HAP-1 (cell line): Measurements from ENCODE around the gene SEC16A.

ENCODE experiments used
- DNase-seq, 2 experiments: peaks; one replicate each; pipeline ENCODE4 v3.0.0-alpha.2; 2016 to 2020; ENCODE audit warnings: low spot score in 2 of 2
- H3K27me3 ChIP-seq: fragments of 250-450 bp; sonication (Bioruptor Pico); 2 replicates; pipeline ENCODE4 v1.5.1; 2020; ENCODE audit warnings: low read depth, mild to moderate bottlenecking, moderate library complexity
- H3K36me3 ChIP-seq: fragments of 250-450 bp; sonication (Bioruptor Pico); replicated peaks from 2 replicates; pipeline ENCODE4 v1.5.1; 2020; ENCODE audit warnings: mild to moderate bottlenecking
- H3K4me1 ChIP-seq: fragments of 250-450 bp; sonication (Bioruptor Pico); 2 replicates; pipeline ENCODE4 v1.5.1; 2020; ENCODE audit warnings: mild to moderate bottlenecking
- H3K4me3 ChIP-seq: fragments of 250-450 bp; sonication (Bioruptor Pico); 2 replicates; pipeline ENCODE4 v1.5.1; 2020; ENCODE audit warnings: mild to moderate bottlenecking, moderate library complexity
- H3K9me3 ChIP-seq: fragments of 250-450 bp; sonication (Bioruptor Pico); 2 replicates; pipeline ENCODE4 v1.5.1; 2020; ENCODE audit warnings: mild to moderate bottlenecking, moderate library complexity
- in situ Hi-C: fragments of 300-500 bp; cut with MboI; formaldehyde crosslinking; loops from 3 replicates; pipeline ENCODE4 v1.14.3; 2020; ENCODE audit warnings: low sequenced_read_pairs, inconsistent platforms, mixed read lengths

The SEC16A gene

GRCh38 chr9:136488247-136489214 is 5.7 kb upstream of the SEC16A start:
- H3K9me3 ChIP-seq = no peaks in the 10 kb centered on the region
- no peaks in the 10 kb centered on the region for H3K36me3 ChIP-seq
- in situ Hi-C loops = no loop called here
- 0 out of 2 replicates have a peak, but pooled peaks cover 5% of the 10 kb centered on the region for H3K4me1 ChIP-seq
- no peak overlapping the region for H3K4me3 ChIP-seq
- H3K27me3 ChIP-seq = no peaks in the 10 kb centered on the region
- DNase-seq = peak in 1 of 2 experiments; percentile 82

- no peaks in the 10 kb centered on the region for H3K27me3 ChIP-seq
- H3K4me3 ChIP-seq = no peak overlapping the region
- no peaks in the 10 kb centered on the region for H3K9me3 ChIP-seq
- in situ Hi-C loops = no loop called here
- H3K4me1 ChIP-seq = 0 out of 2 replicates have a peak, but pooled peaks cover 5% of the 10 kb centered on the region
- H3K36me3 ChIP-seq = peaks cover 1% of the 10 kb centered on the region
- DNase-seq = no peak
Observed at GRCh38 chr9:136487672-136488071, 4.8 kb upstream of the SEC16A start.

GRCh38 chr9:136486823-136487620 is 4.2 kb upstream of the SEC16A start:
- Histone ChIP-seq H3K4me1 (peaks cover 5% of the 10 kb centered on the region; the same call in 1 of the 2 replicates), H3K27me3 (no peaks in the 10 kb centered on the region), H3K9me3 (no peaks in the 10 kb centered on the region), H3K4me3 (no peak overlapping the region), H3K36me3 (peaks cover 5% of the 10 kb centered on the region)
- in situ Hi-C loops = no loop called here
- no peak for DNase-seq

- peaks cover 12% of the 10 kb centered on the region; the same call in 1 of the 2 replicates for H3K4me1 ChIP-seq
- H3K27me3 ChIP-seq = no peaks in the 10 kb centered on the region
- H3K4me3 ChIP-seq = no peak overlapping the region
- in situ Hi-C loops = no loop called here
- no peaks in the 10 kb centered on the region for H3K9me3 ChIP-seq
- DNase-seq = no peak
- peaks cover 5% of the 10 kb centered on the region for H3K36me3 ChIP-seq
Observed at GRCh38 chr9:136486131-136486530, 3.3 kb upstream of the SEC16A start.

GRCh38 chr9:136485049-136486045 is 2.5 kb upstream of the SEC16A start:
- DNase-seq = peak; percentile 75 to 91
- in situ Hi-C loops = no loop called here
- H3K36me3 ChIP-seq = peaks cover 5% of the 10 kb centered on the region

GRCh38 chr9:136484153-136485048 is 1.6 kb upstream of the SEC16A start:
- H3K27me3 ChIP-seq = no peaks in the 10 kb centered on the region
- H3K4me3 ChIP-seq = peak overlapping the region; percentile 54
- in situ Hi-C loops = no loop called here
- DNase-seq = no peak
- no peaks in the 10 kb centered on the region for H3K9me3 ChIP-seq
- peaks cover 12% of the 10 kb centered on the region for H3K36me3 ChIP-seq
- peaks cover 12% of the 10 kb centered on the region; the same call in 1 of the 2 replicates for H3K4me1 ChIP-seq

More at GRCh38 chr9:136485049-136486045, 2.5 kb upstream of the SEC16A start:
- Histone ChIP-seq H3K9me3 (no peaks in the 10 kb centered on the region), H3K27me3 (no peaks in the 10 kb centered on the region), H3K4me3 (no peak overlapping the region), H3K4me1 (peaks cover 12% of the 10 kb centered on the region; the same call in 1 of the 2 replicates)

GRCh38 chr9:136483589-136484152 is 831 bp upstream of the SEC16A start:
- peak; percentile 77 to 95 for DNase-seq
- peak overlapping the region; percentile 54 for H3K4me3 ChIP-seq
- H3K36me3 ChIP-seq = peaks cover 16% of the 10 kb centered on the region
- peaks cover 12% of the 10 kb centered on the region; the same call in 1 of the 2 replicates for H3K4me1 ChIP-seq
- no peaks in the 10 kb centered on the region for H3K27me3 ChIP-seq
- in situ Hi-C loops = no loop called here
- H3K9me3 ChIP-seq = no peaks in the 10 kb centered on the region

- Histone ChIP-seq H3K27me3 (no peaks in the 10 kb centered on the region), H3K9me3 (no peaks in the 10 kb centered on the region), H3K4me3 (peak overlapping the region; percentile 83), H3K36me3 (peaks cover 23% of the 10 kb centered on the region), H3K4me1 (peaks cover 12% of the 10 kb centered on the region; the same call in 1 of the 2 replicates)
- in situ Hi-C loops = no loop called here
- DNase-seq = peak in 1 of 2 experiments; percentile 35
Observed at GRCh38 chr9:136482046-136482792, 621 bp downstream of the SEC16A start.

- Histone ChIP-seq H3K4me3 (peak overlapping the region; percentile 83), H3K9me3 (no peaks in the 10 kb centered on the region)
- in situ Hi-C loops = no loop called here
Observed at GRCh38 chr9:136481558-136481957, 1.3 kb downstream of the SEC16A start.

GRCh38 chr9:136476369-136477150 is 6.3 kb downstream of the SEC16A start:
- no peaks in the 10 kb centered on the region for H3K9me3 ChIP-seq
- DNase-seq = no peak
- peaks cover 3% of the 10 kb centered on the region; the same call in 1 of the 2 replicates for H3K4me1 ChIP-seq
- no peaks in the 10 kb centered on the region for H3K27me3 ChIP-seq
- H3K4me3 ChIP-seq = no peak overlapping the region
- H3K36me3 ChIP-seq = peaks cover 75% of the 10 kb centered on the region
- in situ Hi-C loops = no loop called here

More at GRCh38 chr9:136481558-136481957, 1.3 kb downstream of the SEC16A start:
- H3K27me3 ChIP-seq = no peaks in the 10 kb centered on the region
- DNase-seq = no peak
- H3K4me1 ChIP-seq = peaks cover 12% of the 10 kb centered on the region; the same call in 1 of the 2 replicates
- H3K36me3 ChIP-seq = peaks cover 30% of the 10 kb centered on the region
